ENCODE data around the gene TBC1D1.
A peak's percentile ranks its signal among the peaks of the same experiment; 100 is the strongest.
"Not testable (repeated sequence)": the region's sequence is repeated elsewhere in the genome, so short reads cannot be mapped to it uniquely, and the experiment has no call there.

The TBC1D1 gene

DNA sequence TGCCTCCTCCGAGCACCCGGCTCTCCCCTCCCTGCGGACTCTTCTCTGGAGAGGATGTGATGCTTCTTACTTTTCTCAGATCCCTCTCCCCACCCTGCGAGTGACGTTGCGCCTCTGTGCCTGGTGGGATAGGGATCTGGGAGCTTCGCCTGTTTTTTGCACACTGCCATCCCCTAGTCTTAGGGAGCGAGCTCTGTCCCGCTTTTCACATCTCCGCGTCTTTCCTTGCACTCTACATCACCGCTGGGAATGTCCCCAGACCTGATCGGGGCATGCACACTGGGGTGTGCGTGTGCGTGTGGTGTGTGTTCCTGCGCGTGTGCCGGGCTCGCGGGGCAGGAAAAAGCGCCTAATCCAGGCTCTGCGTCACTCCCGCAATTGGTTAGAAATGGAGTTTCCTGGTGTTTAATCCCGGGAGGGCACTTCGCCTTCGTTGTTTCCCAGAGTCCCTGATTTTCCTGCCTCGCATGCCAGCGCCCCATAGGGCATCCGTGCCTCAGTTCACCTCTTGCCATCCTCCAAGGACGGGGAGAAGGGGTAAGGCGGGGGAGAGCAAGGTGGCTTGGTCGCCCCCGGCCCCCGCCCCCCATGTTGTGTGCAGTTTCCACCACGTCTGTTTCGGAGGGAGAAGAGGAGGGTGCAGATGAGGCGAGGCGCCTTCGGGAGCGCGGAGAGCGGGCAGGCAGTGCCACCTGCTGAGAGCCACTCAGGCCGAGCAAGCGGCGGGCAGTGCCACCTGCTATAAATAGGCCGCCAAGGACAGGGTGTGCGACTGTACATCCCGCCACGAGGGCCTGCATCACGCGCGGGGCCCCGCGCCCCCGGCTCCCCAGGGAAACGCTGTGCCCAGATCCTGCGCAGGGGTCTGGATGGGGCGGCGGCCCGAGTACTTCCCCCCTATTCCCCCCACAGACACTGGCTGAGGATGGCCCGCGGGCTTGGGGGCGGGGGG lies 759 bp upstream of the TBC1D1 start:
- DNase-seq (ENCODE audit: low spot score): peak; percentile 39

GRCh38 chr4:37891260-37892159 lies 626 bp downstream of the TBC1D1 start:
- peak; percentile 40 for DNase-seq (ENCODE audit: low spot score)

GRCh38 chr4:37892641-37893040 lies 1.8 kb downstream of the TBC1D1 start:
- DNase-seq (ENCODE audit: low spot score): no peak

GRCh38 chr4:37893164-37893563 lies 2.3 kb downstream of the TBC1D1 start:
- DNase-seq (ENCODE audit: low spot score): no peak

DNA sequence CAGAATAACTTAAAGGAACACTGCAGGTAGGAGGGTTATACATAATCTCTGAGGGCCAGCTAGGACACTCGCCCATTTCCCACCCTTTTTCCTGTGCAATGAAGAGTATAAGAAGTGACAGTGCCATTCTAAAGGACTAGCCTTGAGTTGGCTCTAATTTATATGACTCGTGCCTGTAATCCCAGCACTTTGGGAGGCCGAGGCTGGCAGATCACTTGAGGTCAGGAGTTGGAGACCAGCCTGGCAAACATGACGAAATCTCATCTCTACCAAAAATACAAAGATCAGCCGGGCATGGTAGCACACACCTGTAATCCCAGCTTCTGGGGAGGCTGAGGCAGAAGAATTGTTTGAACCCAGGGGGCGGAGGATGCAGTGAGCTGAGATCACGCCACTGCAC lies 4.4 kb downstream of the TBC1D1 start:
- no peak for DNase-seq (ENCODE audit: low spot score)

- DNase-seq (ENCODE audit: low spot score): no peak
Measured at GRCh38 chr4:37896206-37896860, 5.4 kb downstream of the TBC1D1 start.

GRCh38 chr4:37902212-37902611 lies 11.3 kb downstream of the TBC1D1 start:
- no peak for DNase-seq (ENCODE audit: low spot score)

DNA sequence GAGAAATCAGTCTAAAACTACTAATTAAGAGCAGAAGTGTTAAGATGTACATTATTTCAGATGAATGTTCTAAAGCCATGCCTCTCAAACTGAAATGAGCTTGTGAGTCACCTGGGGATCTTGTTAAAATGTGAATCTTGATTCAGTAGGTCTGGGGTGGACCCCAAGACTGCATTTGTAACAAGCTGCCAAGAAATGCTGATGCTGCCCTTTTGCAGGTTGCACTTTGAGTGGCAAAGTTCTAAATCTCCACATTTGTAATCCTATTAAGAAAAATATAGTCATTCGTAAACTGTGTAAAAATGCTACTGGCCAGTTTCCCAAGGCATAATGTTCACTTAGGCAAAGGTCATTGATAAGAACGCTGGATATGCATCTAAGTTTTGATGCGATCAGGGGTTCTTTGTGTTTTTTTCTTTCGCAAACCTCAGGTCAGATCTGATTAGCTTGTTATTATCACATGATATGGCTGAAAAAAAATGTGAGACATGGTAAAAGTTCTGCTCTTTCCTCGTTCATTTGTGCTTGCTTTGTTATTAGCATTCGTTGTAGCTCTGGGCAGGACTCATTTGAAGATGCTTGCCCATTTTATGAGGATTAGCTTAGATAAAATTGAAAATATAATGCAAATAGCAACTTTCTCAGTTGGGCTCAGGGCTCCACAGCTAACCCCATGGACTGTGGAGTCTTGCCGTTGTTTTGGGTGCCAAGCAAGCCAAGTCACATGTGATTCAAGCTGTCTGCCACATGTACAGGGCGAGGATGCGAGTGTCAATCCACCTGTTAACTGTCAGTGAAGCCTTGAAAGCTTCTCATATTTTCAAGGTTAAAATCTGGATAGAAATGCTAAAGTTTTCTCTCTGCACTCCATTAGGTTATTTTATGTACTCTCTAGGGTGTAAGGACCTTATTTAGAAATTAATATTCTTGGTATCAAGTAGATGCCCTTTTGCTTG lies 12.1 kb downstream of the TBC1D1 start:
- DNase-seq (ENCODE audit: low spot score): no peak

DNA sequence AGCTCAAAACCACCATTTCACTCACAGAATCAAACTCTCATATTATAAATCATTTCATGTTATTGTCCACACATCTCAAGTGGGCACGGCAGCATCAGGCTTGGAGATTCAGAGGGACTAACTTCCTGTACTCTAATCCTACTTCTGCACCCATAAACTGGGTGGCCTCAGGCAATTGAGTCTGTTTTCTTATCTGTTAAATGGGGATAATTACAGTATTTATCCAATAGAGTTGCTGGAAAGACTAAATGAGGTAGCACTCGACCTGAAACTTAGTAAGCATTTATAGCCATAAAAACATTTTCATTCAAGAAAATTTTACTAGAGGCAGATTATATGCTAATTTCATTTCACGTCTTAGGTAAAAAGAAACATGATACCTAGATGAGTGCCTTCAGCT lies 13.0 kb downstream of the TBC1D1 start:
- no peak for DNase-seq (ENCODE audit: low spot score)

DNA sequence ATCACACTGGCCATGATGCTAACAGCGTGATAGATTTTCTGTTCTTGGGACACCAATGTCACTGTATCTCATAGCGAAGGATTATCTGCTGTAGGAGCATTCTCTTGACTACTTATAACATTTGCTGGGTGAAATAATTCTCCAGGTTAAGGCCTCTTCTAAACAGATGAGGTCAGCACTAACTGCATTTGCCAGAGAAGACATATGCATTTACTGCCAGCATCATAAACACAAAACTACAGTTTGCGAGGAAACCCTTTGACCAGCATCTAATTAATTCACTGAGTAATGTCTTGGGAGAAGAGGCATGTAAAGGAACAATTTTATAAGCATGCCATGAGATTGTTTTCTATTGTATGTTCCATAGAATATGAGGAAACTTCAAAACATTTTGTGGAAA lies 13.9 kb downstream of the TBC1D1 start:
- DNase-seq (ENCODE audit: low spot score): no peak

GRCh38 chr4:37905533-37906169 lies 14.8 kb downstream of the TBC1D1 start:
- DNase-seq (ENCODE audit: low spot score): no peak

- peak; percentile 46 for DNase-seq (ENCODE audit: low spot score)
Measured at GRCh38 chr4:37908488-37909331, 17.8 kb downstream of the TBC1D1 start.

GRCh38 chr4:37909332-37910090 lies 18.6 kb downstream of the TBC1D1 start:
- peak; percentile 9 for DNase-seq (ENCODE audit: low spot score)

DNA sequence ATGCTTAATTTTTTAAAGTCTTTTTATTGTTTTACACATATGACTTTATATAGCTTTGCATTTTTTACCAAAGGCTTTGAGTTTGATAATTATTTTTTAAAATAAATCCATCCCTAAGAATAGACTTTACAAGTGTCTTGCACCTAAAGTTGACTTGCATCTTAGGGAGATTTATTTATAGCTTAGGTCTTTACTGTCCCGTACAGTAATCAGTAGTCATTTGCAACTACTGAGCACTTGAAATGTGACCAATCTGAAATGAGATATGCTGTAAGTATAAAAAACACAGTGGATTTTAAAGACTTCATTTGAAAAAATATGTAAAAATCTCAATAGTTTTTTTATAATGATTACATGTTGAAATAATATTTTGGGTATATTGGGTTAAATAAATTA lies 19.2 kb downstream of the TBC1D1 start:
- no peak for DNase-seq (ENCODE audit: low spot score)

DNA sequence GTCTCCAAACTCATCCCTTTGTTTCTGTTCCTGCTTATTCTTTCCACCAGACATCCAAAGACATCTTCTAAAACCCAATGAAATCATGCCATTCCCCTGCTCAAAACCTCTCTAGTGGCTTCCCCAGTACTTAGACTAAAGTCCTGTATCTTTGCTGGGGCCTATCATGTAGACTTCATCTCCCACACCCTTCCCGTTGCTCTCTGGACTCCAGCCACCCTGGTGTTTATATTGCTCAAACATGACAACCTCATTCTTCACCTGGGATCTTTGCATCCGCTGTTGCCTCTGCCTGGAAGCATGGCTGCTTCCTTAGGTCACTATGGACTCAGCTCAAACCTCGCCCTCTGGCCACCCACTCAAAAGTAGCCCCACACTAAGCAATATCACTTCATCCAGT lies 23.7 kb downstream of the TBC1D1 start:
- DNase-seq (ENCODE audit: low spot score): no peak

- DNase-seq (ENCODE audit: low spot score): no peak
Measured at GRCh38 chr4:37917388-37917787, 26.5 kb downstream of the TBC1D1 start.

- DNase-seq (ENCODE audit: low spot score): no peak
Measured at GRCh38 chr4:37918653-37919052, 27.8 kb downstream of the TBC1D1 start.

- DNase-seq (ENCODE audit: low spot score): no peak
Measured at GRCh38 chr4:37922328-37922727, 31.4 kb downstream of the TBC1D1 start.

DNA sequence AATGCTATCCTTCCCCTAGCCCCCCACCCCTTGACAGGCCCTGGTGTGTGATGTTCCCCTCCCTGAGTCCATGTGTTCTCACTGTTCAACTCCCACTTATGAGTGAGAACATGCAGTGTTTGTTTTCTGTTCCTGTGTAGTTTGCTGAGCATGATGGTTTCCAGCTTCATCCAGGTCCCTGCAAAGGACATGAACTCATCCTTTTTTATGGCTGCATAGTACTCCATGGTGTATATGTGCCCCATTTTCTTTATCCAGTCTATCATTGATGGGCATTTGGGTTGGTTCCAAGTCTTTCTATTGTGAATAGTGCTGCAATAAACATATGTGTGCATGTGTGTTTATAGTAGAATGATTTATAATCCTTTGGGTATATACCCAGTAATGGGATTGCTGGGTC lies 32.2 kb downstream of the TBC1D1 start:
- not testable (repeated sequence) for DNase-seq (ENCODE audit: low spot score)
